ENCODE measurements around the gene IL19.

Gene IL19

GRCh38 chr1:206737729-206738201, 32.8 kb upstream of the IL19 start:
- H3K4me1 ChIP-seq (ENCODE audit: insufficient read depth, low read length) = peaks cover 49% of the 10 kb centered on the region
- DNase-seq = no peak
- no peak for ATAC-seq (ENCODE audit: insufficient read depth, low read depth)
- no peak overlapping the region for H3K4me3 ChIP-seq (ENCODE audit: low read depth in 1 of 2, low read length in 2 of 2)
- peak overlapping the region; percentile 64 for H3K27ac ChIP-seq (ENCODE audit: low read length)
- no peaks in the 10 kb centered on the region for H3K27me3 ChIP-seq (ENCODE audit: insufficient read depth, low read length, poor library complexity)
- H2AFZ ChIP-seq (ENCODE audit: low read depth, low read length) = no peak overlapping the region
- H4K20me1 ChIP-seq (ENCODE audit: insufficient read depth, low read length) = no peaks in the 10 kb centered on the region
- H3K9me3 ChIP-seq (ENCODE audit: insufficient read depth, low read length, severe bottlenecking) = no peaks in the 10 kb centered on the region
- TF ChIP-seq EZH2 (IDR thresholded peaks at IDR 0.05; ENCODE audit: borderline replicate concordance, low read depth, low read length, severe bottlenecking) (no peak), CTCF (IDR thresholded peaks at IDR 0.05; ENCODE audit: borderline replicate concordance, extremely low read depth, low read length, poor library complexity, severe bottlenecking) (no peak)
- no peaks in the 10 kb centered on the region for H3K79me2 ChIP-seq (ENCODE audit: insufficient read depth, low read length)
- peak overlapping the region; percentile 19 for H3K9ac ChIP-seq (ENCODE audit: low read depth, low read length)
- no peak overlapping the region for H3K4me2 ChIP-seq (ENCODE audit: insufficient read depth, low read length)
- peaks cover 21% of the 10 kb centered on the region for H3K36me3 ChIP-seq (ENCODE audit: insufficient read depth, low read length)

GRCh38 chr1:206738370-206739366, 31.9 kb upstream of the IL19 start:
- H3K9me3 ChIP-seq (ENCODE audit: insufficient read depth, low read length, severe bottlenecking) = no peaks in the 10 kb centered on the region
- H2AFZ ChIP-seq (ENCODE audit: low read depth, low read length) = no peak overlapping the region
- ATAC-seq (ENCODE audit: insufficient read depth, low read depth) (no peak), DNase-seq (no peak)
- H3K27ac ChIP-seq (ENCODE audit: low read length) = peak overlapping the region; percentile 65
- no peak overlapping the region; the same call in 1 of the 2 replicates for H3K4me2 ChIP-seq (ENCODE audit: insufficient read depth, low read length)
- no peaks in the 10 kb centered on the region for H4K20me1 ChIP-seq (ENCODE audit: insufficient read depth, low read length)
- no peak overlapping the region for H3K9ac ChIP-seq (ENCODE audit: low read depth, low read length)
- H3K4me3 ChIP-seq (ENCODE audit: low read depth in 1 of 2, low read length in 2 of 2) = no peak overlapping the region
- H3K27me3 ChIP-seq (ENCODE audit: insufficient read depth, low read length, poor library complexity) = no peaks in the 10 kb centered on the region
- H3K4me1 ChIP-seq (ENCODE audit: insufficient read depth, low read length) = peaks cover 49% of the 10 kb centered on the region
- H3K36me3 ChIP-seq (ENCODE audit: insufficient read depth, low read length) = peaks cover 15% of the 10 kb centered on the region
- H3K79me2 ChIP-seq (ENCODE audit: insufficient read depth, low read length) = no peaks in the 10 kb centered on the region
- TF ChIP-seq CTCF (IDR thresholded peaks at IDR 0.05; ENCODE audit: borderline replicate concordance, extremely low read depth, low read length, poor library complexity, severe bottlenecking) (peak; percentile 55), EZH2 (IDR thresholded peaks at IDR 0.05; ENCODE audit: borderline replicate concordance, low read depth, low read length, severe bottlenecking) (no peak)

GRCh38 chr1:206739411-206740076, 31.0 kb upstream of the IL19 start:
- ATAC-seq (ENCODE audit: insufficient read depth, low read depth) = peak; percentile 82
- no peak overlapping the region for H3K4me2 ChIP-seq (ENCODE audit: insufficient read depth, low read length)
- TF ChIP-seq CTCF (IDR thresholded peaks at IDR 0.05; ENCODE audit: borderline replicate concordance, extremely low read depth, low read length, poor library complexity, severe bottlenecking) = no peak
- no peak for TF ChIP-seq EZH2 (IDR thresholded peaks at IDR 0.05; ENCODE audit: borderline replicate concordance, low read depth, low read length, severe bottlenecking)
- no peak overlapping the region for H3K4me3 ChIP-seq (ENCODE audit: low read depth in 1 of 2, low read length in 2 of 2)
- no peaks in the 10 kb centered on the region for H3K9me3 ChIP-seq (ENCODE audit: insufficient read depth, low read length, severe bottlenecking)
- H3K79me2 ChIP-seq (ENCODE audit: insufficient read depth, low read length) = no peaks in the 10 kb centered on the region
- H3K9ac ChIP-seq (ENCODE audit: low read depth, low read length) = no peak overlapping the region
- H3K4me1 ChIP-seq (ENCODE audit: insufficient read depth, low read length) = peaks cover 47% of the 10 kb centered on the region
- no peak overlapping the region for H2AFZ ChIP-seq (ENCODE audit: low read depth, low read length)
- DNase-seq = no peak
- H3K27me3 ChIP-seq (ENCODE audit: insufficient read depth, low read length, poor library complexity) = no peaks in the 10 kb centered on the region
- H3K36me3 ChIP-seq (ENCODE audit: insufficient read depth, low read length) = peaks cover 12% of the 10 kb centered on the region
- H3K27ac ChIP-seq (ENCODE audit: low read length) = peak overlapping the region; percentile 65
- H4K20me1 ChIP-seq (ENCODE audit: insufficient read depth, low read length) = no peaks in the 10 kb centered on the region
